SK-N-SH (cell line): ENCODE data around the gene AKAP17A. TPM values are rescaled to one million over a fixed set of nuclear protein-coding genes. Genes with fewer than 3 reads are reported as not detected.
"Not testable (repeated sequence)": the region's sequence is repeated elsewhere in the genome, so short reads cannot be mapped to it uniquely, and the experiment has no call there.

Experiments
- CTCF ChIA-PET: fragments of 300-600, 350-600 bp; formaldehyde crosslinking; extraction: SDS; loops from one replicate; lab custom pipeline; 2021; lab: Yijun Ruan, JAX
- POLR2A ChIA-PET: fragments of 350-600 bp; sonication (Branson Sonifier 250); formaldehyde crosslinking; extraction: SDS; loops from one replicate; lab custom pipeline; 2020; ENCODE audit warnings: antibody characterized with exemption, inconsistent platforms; lab: Yijun Ruan, JAX
- DNase-seq: peaks from one replicate; pipeline ENCODE4 v3.0.0; 2012
- H2AFZ ChIP-seq: fragments of 200-600 bp; sonication (generic); 2 replicates; pipeline ENCODE4 v1.8.1; 2016; ENCODE audit warnings: antibody characterized with exemption, mild to moderate bottlenecking, low read depth
- H3F3A ChIP-seq: fragments of 200-600 bp; sonication (generic); replicated peaks from 2 replicates; pipeline ENCODE3; 2016; ENCODE audit warnings: antibody characterized with exemption, mild to moderate bottlenecking; ENCODE audit not compliant: insufficient read depth
- H3K27ac ChIP-seq, 2 experiments: fragments of 200-500 bp in 1 of 2; fragments of 200-600 bp in 1 of 2; sonication (Bioruptor generic) in 1 of 2; sonication (generic), shearing (Covaris generic) in 1 of 2; 2 replicates each; pipeline versions ENCODE4 v1.5.1 to v1.6.1; 2014 to 2016; ENCODE audit warnings: low read depth in 2 of 2, inconsistent platforms in 1 of 2, low read length in 1 of 2, mild to moderate bottlenecking in 1 of 2, mixed read lengths in 1 of 2
- H3K27me3 ChIP-seq: fragments of 200-600 bp; sonication (generic), shearing (Covaris generic); 2 replicates; pipeline ENCODE4 v1.6.1; 2016; ENCODE audit warnings: mixed run types; ENCODE audit not compliant: insufficient read depth
- H3K36me3 ChIP-seq, 2 experiments: fragments of 200-500 bp in 1 of 2; fragments of 200-600 bp in 1 of 2; sonication (Bioruptor generic) in 1 of 2; sonication (generic) in 1 of 2; replicated peaks in 1 of 2; 2 replicates each; pipeline versions ENCODE3 to v1.5.1; 2014 to 2016; ENCODE audit warnings: low read length in 1 of 2, mild to moderate bottlenecking in 1 of 2; ENCODE audit not compliant: insufficient read depth in 2 of 2, control insufficient read depth in 1 of 2
- H3K4me1 ChIP-seq, 2 experiments: fragments of 200-500 bp in 1 of 2; fragments of 200-600 bp in 1 of 2; sonication (Bioruptor generic) in 1 of 2; sonication (generic), shearing (Covaris generic) in 1 of 2; 2 replicates each; pipeline versions ENCODE4 v1.5.1 to v1.6.1; 2014 to 2016; ENCODE audit warnings: low read depth in 1 of 2, low read length in 1 of 2, mixed run types in 1 of 2; ENCODE audit not compliant: insufficient read depth in 2 of 2, control insufficient read depth in 1 of 2
- H3K4me2 ChIP-seq: fragments of 200-600 bp; sonication (generic), shearing (Covaris generic); 2 replicates; pipeline ENCODE4 v1.6.1; 2017; ENCODE audit warnings: mixed run types
- H3K4me3 ChIP-seq, 2 experiments: fragments of 200-500 bp in 1 of 2; fragments of 200-600 bp in 1 of 2; sonication (Bioruptor generic) in 1 of 2; sonication (generic), shearing (Covaris generic) in 1 of 2; 2 replicates each; pipeline versions ENCODE4 v1.5.1 to v1.8.1; 2014 to 2016; ENCODE audit warnings: low read depth in 2 of 2, inconsistent platforms in 1 of 2, low read length in 1 of 2, mild to moderate bottlenecking in 1 of 2, mixed read lengths in 1 of 2, moderate library complexity in 1 of 2
- H3K79me2 ChIP-seq: fragments of 200-600 bp; sonication (generic); 2 replicates; pipeline ENCODE4 v1.8.1; 2017; ENCODE audit warnings: mild to moderate bottlenecking; ENCODE audit not compliant: insufficient read depth
- H3K9ac ChIP-seq: fragments of 200-600 bp; sonication (generic); 2 replicates; pipeline ENCODE4 v1.6.1; 2017; ENCODE audit warnings: mixed run types
- H3K9me2 ChIP-seq: fragments of 200-600 bp; sonication (generic); 2 replicates; pipeline ENCODE4 v1.6.1; 2017; ENCODE audit warnings: mixed run types
- H3K9me3 ChIP-seq: fragments of 200-600 bp; sonication (generic); 2 replicates; pipeline ENCODE4 v1.6.1; 2017; ENCODE audit warnings: mixed run types, mild to moderate bottlenecking, moderate library complexity
- H4K20me1 ChIP-seq: fragments of 200-600 bp; sonication (generic); 2 replicates; pipeline ENCODE4 v1.6.1; 2017; ENCODE audit warnings: mild to moderate bottlenecking, mixed run types; ENCODE audit not compliant: insufficient read depth
- EZH2phosphoT487 ChIP-seq: fragments of 200-600 bp; sonication (generic); IDR thresholded peaks from 2 replicates; pipeline ENCODE4 v1.6.1; 2017; ENCODE audit warnings: low read depth, mixed run types, mild to moderate bottlenecking, antibody characterized with exemption, moderate library complexity, borderline replicate concordance
- FOXM1 ChIP-seq: IDR thresholded peaks from 2 replicates; pipeline ENCODE4 v1.4.0; 2012; ENCODE audit warnings: low read depth, mild to moderate bottlenecking
- GABPA ChIP-seq: IDR thresholded peaks from 2 replicates; pipeline ENCODE4 v1.4.0; 2012; ENCODE audit warnings: low read depth, mild to moderate bottlenecking
- JUND ChIP-seq: IDR thresholded peaks from 2 replicates; pipeline ENCODE4 v1.4.0; 2012
- NFIC ChIP-seq: IDR thresholded peaks from 2 replicates; pipeline ENCODE4 v1.4.0; 2012; ENCODE audit warnings: borderline replicate concordance
- PBX3 ChIP-seq: IDR thresholded peaks from 2 replicates; pipeline ENCODE4; 2012
- RCOR1 ChIP-seq: fragments of 150-350 bp; IDR thresholded peaks from 2 replicates; pipeline ENCODE4 v1.6.1; 2017; ENCODE audit warnings: antibody characterized with exemption, low read length
- REST ChIP-seq: IDR thresholded peaks from 2 replicates; pipeline ENCODE4 v1.6.1; 2012; ENCODE audit warnings: mild to moderate bottlenecking, low read depth, low read length, moderate library complexity
- RFX5 ChIP-seq: IDR thresholded peaks from 2 replicates; pipeline ENCODE4 v1.6.1; 2012; ENCODE audit warnings: mild to moderate bottlenecking, improper control_type of control experiment, low read length
- RXRA ChIP-seq: IDR thresholded peaks from 2 replicates; pipeline ENCODE4 v1.4.0; 2012; ENCODE audit warnings: low read depth, mild to moderate bottlenecking, borderline replicate concordance
- SIN3A ChIP-seq: IDR thresholded peaks from 2 replicates; pipeline ENCODE4 v1.6.1; 2012; ENCODE audit warnings: low read depth, mild to moderate bottlenecking, low read length, moderate library complexity, borderline replicate concordance
- SMC3 ChIP-seq: IDR thresholded peaks from 2 replicates; pipeline ENCODE4 v1.6.1; 2012; ENCODE audit warnings: low read depth, low read length, improper control_type of control experiment
- TCF12 ChIP-seq: IDR thresholded peaks from 2 replicates; pipeline ENCODE4 v1.4.0; 2012
- TEAD4 ChIP-seq: IDR thresholded peaks from 2 replicates; pipeline ENCODE4 v1.4.0; 2012; ENCODE audit warnings: mild to moderate bottlenecking, borderline replicate concordance; ENCODE audit not compliant: insufficient read depth
- ZBTB33 ChIP-seq: IDR thresholded peaks from 2 replicates; pipeline ENCODE4 v1.4.0; 2012; ENCODE audit warnings: low read depth, borderline replicate concordance
- WGBS: methylation state at CpG from one replicate; pipeline ENCODE4 v1.1.6; 2017; ENCODE audit warnings: low lambda C conversion rate; 5-methylcytosine and 5-hydroxymethylcytosine counted together
- polyA plus RNA-seq, 3 experiments: library from polyadenylated mRNA; depleted of rRNA; stranded (reverse); fragments of >200 nt; gene quantifications; 2 replicates each; pipeline ENCODE4 v1.2.3, GENCODE V29; 2012
- TF ChIP-seq, protein P1 (sequence below): fragments of 200-600 bp; sonication (generic); IDR thresholded peaks from 2 replicates; pipeline ENCODE4 v1.6.1; 2017; ENCODE audit warnings: antibody characterized with exemption, mild to moderate bottlenecking, moderate library complexity
- TF ChIP-seq, protein P2 (sequence below): IDR thresholded peaks from 2 replicates; pipeline ENCODE4 v1.4.0; 2012; ENCODE audit warnings: low read depth, borderline replicate concordance
- TF ChIP-seq, protein P3 (sequence below): fragments of 150-350 bp; IDR thresholded peaks from 2 replicates; pipeline ENCODE4 v1.6.1; 2016; ENCODE audit warnings: mild to moderate bottlenecking, low read depth, low read length

Gene AKAP17A
- polyA plus RNA-seq, 1 of the 3 experiments (the other 2 are of a cell fraction) = 43.8 TPM

- no peak for TF ChIP-seq RXRA
- TF ChIP-seq RCOR1 = no peak
- TF ChIP-seq JUND = no peak
- no peak for TF ChIP-seq GABPA
- TF ChIP-seq EZH2phosphoT487 = no peak
- TF ChIP-seq SIN3A = no peak
- TF ChIP-seq REST = no peak
- TF ChIP-seq, protein P1, sequence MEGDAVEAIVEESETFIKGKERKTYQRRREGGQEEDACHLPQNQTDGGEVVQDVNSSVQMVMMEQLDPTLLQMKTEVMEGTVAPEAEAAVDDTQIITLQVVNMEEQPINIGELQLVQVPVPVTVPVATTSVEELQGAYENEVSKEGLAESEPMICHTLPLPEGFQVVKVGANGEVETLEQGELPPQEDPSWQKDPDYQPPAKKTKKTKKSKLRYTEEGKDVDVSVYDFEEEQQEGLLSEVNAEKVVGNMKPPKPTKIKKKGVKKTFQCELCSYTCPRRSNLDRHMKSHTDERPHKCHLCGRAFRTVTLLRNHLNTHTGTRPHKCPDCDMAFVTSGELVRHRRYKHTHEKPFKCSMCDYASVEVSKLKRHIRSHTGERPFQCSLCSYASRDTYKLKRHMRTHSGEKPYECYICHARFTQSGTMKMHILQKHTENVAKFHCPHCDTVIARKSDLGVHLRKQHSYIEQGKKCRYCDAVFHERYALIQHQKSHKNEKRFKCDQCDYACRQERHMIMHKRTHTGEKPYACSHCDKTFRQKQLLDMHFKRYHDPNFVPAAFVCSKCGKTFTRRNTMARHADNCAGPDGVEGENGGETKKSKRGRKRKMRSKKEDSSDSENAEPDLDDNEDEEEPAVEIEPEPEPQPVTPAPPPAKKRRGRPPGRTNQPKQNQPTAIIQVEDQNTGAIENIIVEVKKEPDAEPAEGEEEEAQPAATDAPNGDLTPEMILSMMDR = no peak
- TF ChIP-seq FOXM1 = no peak
- TF ChIP-seq SMC3 = no peak
- TF ChIP-seq ZBTB33 = no peak
- TF ChIP-seq, protein P2, sequence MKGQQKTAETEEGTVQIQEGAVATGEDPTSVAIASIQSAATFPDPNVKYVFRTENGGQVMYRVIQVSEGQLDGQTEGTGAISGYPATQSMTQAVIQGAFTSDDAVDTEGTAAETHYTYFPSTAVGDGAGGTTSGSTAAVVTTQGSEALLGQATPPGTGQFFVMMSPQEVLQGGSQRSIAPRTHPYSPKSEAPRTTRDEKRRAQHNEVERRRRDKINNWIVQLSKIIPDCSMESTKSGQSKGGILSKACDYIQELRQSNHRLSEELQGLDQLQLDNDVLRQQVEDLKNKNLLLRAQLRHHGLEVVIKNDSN = no peak
- no peak for TF ChIP-seq TEAD4
- TF ChIP-seq, protein P3, sequence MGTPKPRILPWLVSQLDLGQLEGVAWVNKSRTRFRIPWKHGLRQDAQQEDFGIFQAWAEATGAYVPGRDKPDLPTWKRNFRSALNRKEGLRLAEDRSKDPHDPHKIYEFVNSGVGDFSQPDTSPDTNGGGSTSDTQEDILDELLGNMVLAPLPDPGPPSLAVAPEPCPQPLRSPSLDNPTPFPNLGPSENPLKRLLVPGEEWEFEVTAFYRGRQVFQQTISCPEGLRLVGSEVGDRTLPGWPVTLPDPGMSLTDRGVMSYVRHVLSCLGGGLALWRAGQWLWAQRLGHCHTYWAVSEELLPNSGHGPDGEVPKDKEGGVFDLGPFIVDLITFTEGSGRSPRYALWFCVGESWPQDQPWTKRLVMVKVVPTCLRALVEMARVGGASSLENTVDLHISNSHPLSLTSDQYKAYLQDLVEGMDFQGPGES = no peak
- no peak for TF ChIP-seq RFX5
- no peak for TF ChIP-seq NFIC
- no peak for TF ChIP-seq PBX3
- no peak for TF ChIP-seq TCF12
- DNase-seq = no peak
- Histone ChIP-seq H3F3A (no peaks in the 10 kb centered on the region), H2AFZ (no peak overlapping the region), H3K9ac (no peak overlapping the region), H4K20me1 (no peaks in the 10 kb centered on the region), H3K4me3 (no peak overlapping the region), H3K4me2 (no peak overlapping the region), H3K9me3 (no peaks in the 10 kb centered on the region), H3K36me3 (no peaks in the 10 kb centered on the region), H3K9me2 (no peaks in the 10 kb centered on the region), H3K27me3 (peaks cover 40% of the 10 kb centered on the region; the same call in 1 of the 2 replicates), H3K79me2 (no peaks in the 10 kb centered on the region), H3K27ac (no peak overlapping the region), H3K4me1 (no peaks in the 10 kb centered on the region)
- ChIA-PET CTCF (no interaction called here), POLR2A (no interaction called here)
- 4% methylated on average over 2 of the region's 2 CpGs for WGBS
Measured at GRCh38 chrX:1561164-1561563, 30.2 kb upstream of the AKAP17A start.

- not testable (repeated sequence) for H3K9ac ChIP-seq
- 25% methylated on average over 7 of the region's 7 CpGs for WGBS
Measured at GRCh38 chrX:1564077-1564476, 27.3 kb upstream of the AKAP17A start.

More at GRCh38 chrX:1564077-1564476, 27.3 kb upstream of the AKAP17A start:
- H3K9me2 ChIP-seq, POLR2A ChIA-PET, H2AFZ ChIP-seq, H3K4me3 ChIP-seq, DNase-seq, H3K27ac ChIP-seq, H3K79me2 ChIP-seq, H3K9me3 ChIP-seq, H3K4me2 ChIP-seq, CTCF ChIA-PET, H3F3A ChIP-seq, H3K4me1 ChIP-seq, H3K36me3 ChIP-seq, H4K20me1 ChIP-seq: not testable (repeated sequence)
- peaks cover 40% of the 10 kb centered on the region; the same call in 1 of the 2 replicates for H3K27me3 ChIP-seq
